ENCODE results near the gene WDR89. TPM values are rescaled to one million over a fixed set of nuclear protein-coding genes. Genes with fewer than 3 reads are reported as not detected.
"Not testable (repeated sequence)": the region's sequence is repeated elsewhere in the genome, so short reads cannot be mapped to it uniquely, and the experiment has no call there.

WDR89 gene
- total RNA-seq, 1 donor from 2014 or later, result 13.9 TPM

DNA sequence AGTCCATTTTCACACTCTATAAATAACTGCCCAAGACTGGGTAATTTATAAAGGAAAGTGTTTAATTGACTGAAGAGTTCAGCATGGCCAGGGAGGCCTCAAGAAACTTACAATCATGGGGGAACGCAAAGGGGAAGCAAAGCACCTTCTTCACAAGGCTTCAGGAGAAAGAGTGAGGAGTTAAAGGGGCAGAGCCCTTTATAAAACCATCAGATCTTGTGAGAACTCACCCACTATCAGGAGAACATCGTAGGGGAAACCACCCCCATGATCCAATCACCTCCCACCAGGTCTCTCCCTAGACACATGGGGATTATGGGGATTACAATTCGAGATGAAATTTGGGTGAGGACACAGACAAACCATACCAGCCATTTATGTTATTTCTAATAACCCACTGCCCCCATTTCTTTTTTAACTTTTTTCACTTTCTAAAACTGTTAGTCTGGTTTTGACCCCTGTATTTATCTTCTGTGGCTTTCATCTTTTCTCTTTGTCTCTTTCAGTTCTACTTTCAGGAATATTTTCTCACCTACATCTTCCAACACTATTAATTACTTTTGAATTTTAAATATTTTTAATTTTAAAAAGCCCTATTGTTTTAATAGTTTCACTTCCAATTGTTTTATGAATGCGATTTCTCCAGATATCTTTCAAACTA, 44.5 kb downstream of the WDR89 start:
- no peak for DNase-seq (ENCODE audit: low spot score)

DNA sequence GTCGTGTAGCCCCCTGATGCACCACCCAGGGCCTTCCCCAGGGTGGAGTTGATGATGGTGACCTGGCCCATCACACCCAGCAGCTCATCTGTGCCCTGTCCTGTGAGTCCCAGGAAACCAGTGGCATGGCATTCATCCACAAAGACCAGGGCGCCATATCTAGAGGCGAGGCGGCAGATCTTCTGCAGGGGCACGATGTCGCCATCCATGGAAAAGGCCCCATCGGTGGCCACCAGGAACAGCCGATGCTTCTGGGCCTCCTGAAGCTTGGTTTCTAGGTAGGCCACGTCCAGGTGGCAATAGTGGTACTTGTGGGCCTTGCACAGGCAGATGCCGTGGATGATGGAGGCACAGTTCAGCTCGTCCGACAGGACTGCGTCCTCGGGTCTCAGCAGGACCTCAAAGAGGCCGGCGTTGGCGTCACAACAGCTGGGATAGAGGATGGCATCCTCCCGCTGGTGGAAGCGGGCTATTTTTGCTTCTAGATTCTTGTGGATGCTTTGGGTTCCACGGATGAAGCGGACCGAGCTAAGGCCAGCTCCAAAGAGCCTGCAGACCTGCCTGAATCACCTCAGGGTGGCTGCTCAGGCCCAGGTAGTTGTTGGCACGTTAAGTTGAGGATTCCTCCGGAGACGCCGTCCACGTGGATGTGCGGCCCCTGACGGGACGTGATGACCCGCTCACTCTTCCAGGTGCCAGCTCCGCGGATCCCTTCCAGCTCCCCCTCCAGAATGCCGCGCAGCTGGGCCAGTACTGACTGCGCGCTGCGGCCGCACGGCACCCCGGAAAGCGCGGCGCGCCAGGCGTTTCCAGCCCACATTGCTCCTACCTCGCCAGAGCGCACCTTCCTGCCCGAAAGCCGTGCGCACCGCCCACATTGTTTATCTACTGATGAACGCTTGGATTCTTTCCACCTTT, 47.0 kb downstream of the WDR89 start:
- DNase-seq (ENCODE audit: low spot score), result no peak

DNA sequence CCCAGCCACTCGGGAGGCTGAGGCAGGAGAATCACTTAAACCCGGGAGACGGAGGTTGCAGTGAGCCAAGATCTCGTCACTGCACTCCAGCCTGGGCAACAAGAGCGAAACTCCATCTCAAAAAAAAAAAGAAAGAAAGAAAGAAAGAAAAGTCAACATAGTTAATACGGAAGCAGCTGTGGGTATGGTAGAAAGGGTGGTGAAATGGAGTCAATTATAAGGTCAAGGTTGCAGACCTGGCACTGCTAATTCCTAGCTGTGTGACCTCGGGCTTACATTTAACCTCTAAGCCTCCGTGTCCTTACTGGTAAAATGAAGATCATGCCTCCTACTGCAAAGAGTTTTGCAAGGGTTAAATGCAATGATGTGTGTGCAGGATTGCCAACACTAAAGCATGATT, 58.6 kb downstream of the WDR89 start:
- DNase-seq (ENCODE audit: low spot score), result not testable (repeated sequence)

DNA sequence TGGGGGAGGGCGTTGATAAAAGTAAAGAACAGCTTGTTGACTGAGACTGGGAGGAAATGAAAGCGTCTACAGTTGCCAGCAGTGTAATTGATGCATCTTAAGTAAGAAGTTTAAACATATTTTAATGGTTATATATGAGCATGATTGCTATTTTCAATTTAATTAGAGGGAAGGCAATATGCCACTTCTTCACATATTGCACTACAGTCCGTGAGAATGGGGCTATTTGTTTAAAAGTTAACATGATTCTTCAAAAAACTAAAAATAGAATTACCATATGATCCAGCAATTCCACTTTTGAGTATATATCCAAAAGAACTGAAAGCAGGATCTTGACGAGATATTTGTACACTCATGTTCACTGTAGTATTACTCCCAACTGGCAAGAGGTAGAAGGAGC, 60.2 kb downstream of the WDR89 start:
- DNase-seq (ENCODE audit: low spot score), result no peak

DNA sequence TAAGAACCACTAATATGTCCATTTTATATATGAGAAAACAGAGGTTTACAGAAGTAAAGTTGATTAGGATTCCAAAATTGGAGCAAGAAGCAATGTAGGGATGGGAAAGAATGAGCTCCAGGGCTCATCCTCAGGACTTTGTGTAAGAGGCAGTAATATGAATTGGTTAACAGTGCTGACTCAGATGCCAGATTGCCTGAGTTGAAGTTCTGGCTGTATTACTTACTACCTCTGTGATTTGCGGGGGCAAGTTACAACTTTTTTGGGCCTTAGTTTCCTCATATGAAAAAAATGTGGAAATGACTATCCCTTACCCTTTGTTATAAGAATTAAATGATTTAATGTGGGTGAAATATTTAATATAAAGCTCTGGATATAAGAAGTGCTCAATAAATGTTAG, 63.4 kb downstream of the WDR89 start:
- no peak for DNase-seq (ENCODE audit: low spot score)

DNA sequence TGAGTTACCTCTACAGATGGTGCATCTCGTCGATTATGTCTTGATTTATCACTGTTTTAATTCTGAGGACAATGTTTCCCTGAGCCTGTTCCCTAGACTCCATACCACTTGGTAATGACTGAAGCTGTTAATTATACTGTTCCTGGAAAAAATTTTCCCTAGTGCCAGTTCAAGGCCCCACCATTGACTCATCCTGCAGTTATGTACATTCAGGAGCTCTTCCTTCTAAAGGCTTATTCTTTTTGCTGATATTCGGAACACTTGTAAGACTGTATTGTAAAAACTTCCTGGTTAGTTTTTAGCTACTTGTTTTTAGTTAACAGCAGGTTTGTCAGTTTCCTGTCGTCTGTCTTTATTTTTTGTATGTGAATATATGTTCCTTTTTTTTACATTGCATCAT, 68.1 kb downstream of the WDR89 start:
- no peak for DNase-seq (ENCODE audit: low spot score)

DNA sequence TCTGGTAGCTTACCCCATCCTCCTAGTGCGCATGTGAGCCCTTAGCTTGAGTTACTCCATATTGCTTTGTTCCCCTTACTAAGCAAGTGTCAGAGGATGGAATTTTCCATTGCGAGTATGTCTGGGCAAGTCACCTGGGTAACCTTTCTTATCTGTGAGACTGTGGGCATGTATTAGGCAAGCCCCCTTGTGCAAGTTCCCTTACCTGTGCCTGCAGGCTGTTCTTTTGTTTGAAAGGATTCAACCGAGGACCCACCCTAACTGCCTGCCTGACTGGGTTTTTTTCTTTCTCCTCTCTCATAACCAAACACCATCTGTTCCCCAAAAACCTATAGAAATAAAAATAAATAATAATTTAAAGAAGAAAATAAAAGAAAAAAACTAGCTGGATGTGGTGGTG, 76.2 kb downstream of the WDR89 start:
- no peak for DNase-seq (ENCODE audit: low spot score)

DNA sequence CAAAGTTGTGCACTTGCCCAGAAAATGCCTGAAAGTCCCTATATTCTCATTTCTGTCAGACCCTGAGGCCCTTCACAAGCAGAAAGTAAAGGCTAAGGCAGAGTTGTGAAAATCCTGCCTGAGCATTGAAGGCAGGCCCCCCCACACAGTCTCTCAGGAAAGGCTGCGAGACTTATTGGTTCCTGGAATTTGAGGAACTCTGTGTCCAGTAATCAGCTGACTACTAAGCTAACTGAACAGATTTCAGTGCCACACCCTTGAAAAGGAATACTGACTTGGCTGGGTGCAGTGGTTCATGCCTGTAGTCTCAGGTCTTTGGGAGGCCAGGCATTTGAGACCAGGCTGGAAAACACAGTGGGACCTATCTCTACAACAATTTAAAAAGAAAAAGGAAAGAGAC, 77.4 kb downstream of the WDR89 start:
- no peak for DNase-seq (ENCODE audit: low spot score)

DNA sequence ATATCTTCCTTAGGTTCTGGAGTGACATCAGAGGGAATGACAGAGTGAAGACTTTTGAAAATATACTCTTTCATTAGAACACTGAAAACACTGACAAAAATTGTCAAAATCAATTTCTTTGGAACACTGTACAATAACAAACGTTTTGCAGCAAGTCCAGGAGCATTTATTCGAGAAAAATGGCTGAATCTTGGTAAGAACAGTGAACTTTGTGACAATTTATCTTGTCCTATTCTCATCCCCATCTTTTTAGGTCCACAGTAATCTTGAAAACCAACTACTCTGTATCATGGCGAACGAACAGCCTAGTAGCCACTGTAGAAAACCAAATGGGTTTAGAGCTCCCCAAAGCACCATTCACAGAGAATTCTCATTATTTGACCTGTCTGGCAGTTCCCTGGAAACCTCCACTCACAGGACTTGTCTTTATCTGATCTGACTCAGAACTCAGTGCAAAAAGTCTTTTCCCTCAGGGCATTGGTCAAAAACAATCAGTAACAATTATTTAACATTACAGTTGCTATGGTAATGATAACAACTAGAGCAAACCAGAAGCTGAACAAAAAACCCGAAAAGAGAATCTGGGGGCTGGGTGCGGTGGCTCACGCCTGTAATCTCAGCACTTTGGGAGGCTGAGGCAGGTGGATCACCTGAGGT, 78.2 kb downstream of the WDR89 start:
- no peak for DNase-seq (ENCODE audit: low spot score)

DNA sequence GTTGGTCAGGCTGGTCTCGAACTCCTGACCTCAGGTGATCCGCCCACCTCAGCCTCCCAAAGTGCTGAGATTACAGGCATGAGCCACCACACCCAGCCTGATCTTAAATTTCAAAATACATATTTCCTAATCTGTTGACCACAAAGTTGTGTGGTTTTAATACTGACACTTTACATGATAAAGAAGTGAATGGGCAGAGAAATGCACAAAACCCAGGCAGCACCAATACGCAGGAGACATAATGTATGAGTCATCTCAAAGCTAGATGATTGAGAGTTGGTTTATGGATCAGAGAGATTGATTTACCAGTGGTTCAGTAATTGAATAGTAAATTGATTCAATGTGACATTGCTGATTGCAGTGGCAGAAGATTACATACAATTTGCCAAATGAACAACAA, 79.3 kb downstream of the WDR89 start:
- no peak for DNase-seq (ENCODE audit: low spot score)

DNA sequence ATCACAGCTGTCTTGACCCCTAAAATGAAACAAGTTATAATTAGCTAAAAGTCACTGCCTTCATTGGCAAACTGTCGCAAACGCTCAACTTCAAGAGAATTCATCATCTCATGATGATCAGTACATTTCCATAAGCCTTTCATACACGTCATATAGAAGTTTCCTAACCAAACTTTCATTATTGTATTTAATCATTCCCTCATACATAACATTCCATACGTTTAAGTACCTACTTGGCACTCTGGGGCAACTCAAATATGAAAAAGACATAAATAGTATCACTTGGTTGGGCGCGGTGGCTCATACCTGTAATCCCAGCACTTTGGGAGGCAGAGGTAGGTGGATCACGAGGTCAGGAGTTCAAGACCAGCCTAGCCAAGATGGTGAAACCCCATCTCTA, 86.1 kb downstream of the WDR89 start:
- DNase-seq (ENCODE audit: low spot score), result no peak

DNA sequence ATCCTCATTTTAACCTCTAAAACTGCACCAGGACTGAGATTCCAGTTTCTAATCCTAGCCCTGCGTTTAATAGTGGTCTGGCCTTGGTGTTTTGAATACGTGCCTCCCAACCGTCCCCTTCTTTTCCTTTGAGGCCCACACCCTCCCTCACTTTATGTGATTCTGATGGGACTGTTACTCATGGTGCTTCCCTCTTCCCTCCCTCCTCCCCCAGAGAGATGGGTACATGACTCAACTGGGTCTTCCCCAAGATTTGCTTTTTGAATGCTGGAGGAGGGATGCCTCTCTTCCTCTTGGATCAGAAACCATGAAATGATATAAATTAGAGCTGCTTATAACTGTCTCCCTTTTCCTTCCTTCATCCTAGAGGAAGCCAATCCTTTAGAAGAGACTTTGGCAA, 90.3 kb downstream of the WDR89 start:
- DNase-seq (ENCODE audit: low spot score), result no peak

DNA sequence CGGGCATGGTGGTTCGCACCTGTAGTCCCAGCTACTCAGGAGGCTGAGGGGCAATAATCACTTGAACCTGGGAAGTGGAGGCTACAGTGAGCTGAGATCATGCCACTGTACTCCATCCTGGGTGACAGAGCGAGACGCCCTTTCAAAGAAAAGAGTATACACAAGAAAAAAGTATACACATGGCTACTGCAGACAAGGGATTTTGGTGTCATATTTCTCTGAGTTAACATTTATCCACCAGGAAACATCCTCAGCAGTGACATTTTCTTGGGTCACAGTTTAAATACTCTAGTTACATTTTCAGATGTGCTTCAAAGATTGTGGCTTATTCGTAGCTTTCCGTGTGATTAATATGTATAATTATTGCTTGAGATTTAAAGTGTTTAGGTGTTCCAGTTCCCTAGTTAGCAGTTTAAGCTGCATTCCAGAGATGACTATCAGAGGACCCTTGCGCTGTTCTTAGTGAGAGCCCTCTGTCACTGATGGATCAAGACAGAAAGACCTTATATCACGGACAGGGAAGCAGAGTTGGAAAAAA, 93.8 kb downstream of the WDR89 start:
- no peak for DNase-seq (ENCODE audit: low spot score)

Other genes starting within 250 kb of the WDR89 start
- 41.9 TPM for gene PPP2R5E, start 98.5 kb downstream of the WDR89 start, total RNA-seq
- gene SGPP1, start 86.2 kb upstream of the WDR89 start, total RNA-seq, result 30.2 TPM
- 85.7 TPM for gene SYNE2, start 211.1 kb upstream of the WDR89 start, total RNA-seq

Data from mucosa of gallbladder (tissue), 1 donor.